ENCODE results near the gene ANKRD27. TPM values are rescaled to one million over a fixed set of nuclear protein-coding genes. Genes with fewer than 3 reads are reported as not detected.

ANKRD27 gene
- total RNA-seq, 1 experiment from 2014 or later: 27.6 TPM

- no peak for DNase-seq (ENCODE audit: low spot score)
These were observed 119.2 kb downstream of the ANKRD27 start for GRCh38 chr19:32555786-32556185.

DNA sequence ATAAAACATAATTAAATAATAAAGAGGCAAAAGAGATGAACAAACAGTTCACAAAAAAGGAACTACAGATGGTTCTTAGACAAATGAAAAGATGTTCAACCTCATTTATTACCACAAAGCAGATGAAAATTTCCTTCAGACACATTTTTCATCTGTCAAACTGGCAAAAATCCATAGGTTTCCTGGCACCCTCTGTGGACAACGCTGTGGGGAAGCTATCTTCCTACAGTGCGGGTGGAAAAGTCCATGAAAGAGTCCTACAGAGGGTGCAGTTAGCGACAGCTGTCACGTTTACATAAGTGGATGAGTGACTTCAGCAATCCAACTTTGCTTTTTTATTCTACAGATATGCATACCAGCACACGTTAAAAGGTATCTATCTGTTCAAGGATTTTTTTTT lies 124.3 kb downstream of the ANKRD27 start:
- no peak for DNase-seq (ENCODE audit: low spot score)

Other genes starting within 250 kb of the ANKRD27 start
- gene PDCD5, start 94.0 kb downstream of the ANKRD27 start, total RNA-seq (2014; rRNA removed; shearing (Covaris generic)): 294 and 308 TPM in 2 replicates
- 0.12 and 0.45 TPM in 2 replicates for gene RGS9BP, start 668 bp upstream of the ANKRD27 start, total RNA-seq (2014; rRNA removed; shearing (Covaris generic))
- gene NUDT19, start 16.6 kb upstream of the ANKRD27 start, total RNA-seq (2014; rRNA removed; shearing (Covaris generic)): 15.9 and 19.3 TPM in 2 replicates
- 0.10 and 0.17 TPM in 2 replicates for gene TDRD12, start 44.6 kb upstream of the ANKRD27 start, total RNA-seq (2014; rRNA removed; shearing (Covaris generic))
- not detected in 2 replicates for gene SLC7A9, start 194.6 kb upstream of the ANKRD27 start, total RNA-seq (2014; rRNA removed; shearing (Covaris generic))